SK-N-SH treated with all-trans-retinoic acid at 6 μM for 48 hours (cell line): ENCODE data around the gene LRRC8E.

Source experiments
- ARNTL ChIP-seq: fragments of 450-650 bp; formaldehyde crosslinking; IDR thresholded peaks from 2 replicates; pipeline ENCODE4 v1.5.0; 2020; ENCODE audit warnings: low read depth, mild to moderate bottlenecking, moderate library complexity, borderline replicate concordance
- ESRRG ChIP-seq: fragments of 250-450 bp; sonication (Bioruptor Pico); IDR thresholded peaks from 2 replicates; pipeline ENCODE4 v1.6.1; 2021; ENCODE audit warnings: mild to moderate bottlenecking
- SNAI2 ChIP-seq: fragments of 250-450 bp; sonication (Bioruptor Pico); IDR thresholded peaks from 2 replicates; pipeline ENCODE4 v1.5.0; 2020; ENCODE audit warnings: mild to moderate bottlenecking, moderate library complexity
- ZFP3 ChIP-seq: fragments of 250-450 bp; sonication (Bioruptor Pico); IDR thresholded peaks from 2 replicates; pipeline ENCODE4 v1.5.0; 2020; ENCODE audit warnings: mild to moderate bottlenecking, moderate library complexity

GRCh38 chr19:7841751-7842660 is 46.3 kb upstream of the LRRC8E start:
- TF ChIP-seq ARNTL (CRISPR knock-in tag) (no peak), SNAI2 (CRISPR knock-in tag) (no peak), ZFP3 (CRISPR knock-in tag) (no peak), ESRRG (CRISPR knock-in tag) (no peak)
